SH-SY5Y (cell line): ENCODE results near the gene ANTKMT.

Source experiments
- GATA2 ChIP-seq: IDR thresholded peaks from 2 replicates; pipeline ENCODE4 v1.6.1; 2011; ENCODE audit warnings: mild to moderate bottlenecking, low read depth, low read length
- GATA3 ChIP-seq: IDR thresholded peaks from 2 replicates; pipeline ENCODE4 v1.6.1; 2011; ENCODE audit warnings: low read depth, mild to moderate bottlenecking, low read length, moderate library complexity

GRCh38 chr16:709566-710499 lies 11.1 kb upstream of the ANTKMT start:
- TF ChIP-seq GATA3 (no peak), GATA2 (peak; percentile 82)
